SK-N-SH (cell line): ENCODE results near the gene SNF8. TPM values are rescaled to one million over a fixed set of nuclear protein-coding genes. Genes with fewer than 3 reads are reported as not detected.

Experiments
- CTCF ChIA-PET: fragments of 300-600, 350-600 bp; formaldehyde crosslinking; extraction: SDS; loops from one replicate; lab custom pipeline; 2021; lab: Yijun Ruan, JAX
- POLR2A ChIA-PET: fragments of 350-600 bp; sonication (Branson Sonifier 250); formaldehyde crosslinking; extraction: SDS; loops from one replicate; lab custom pipeline; 2020; ENCODE audit warnings: antibody characterized with exemption, inconsistent platforms; lab: Yijun Ruan, JAX
- DNase-seq: peaks from one replicate; pipeline ENCODE4 v3.0.0; 2012
- H2AFZ ChIP-seq: fragments of 200-600 bp; sonication (generic); 2 replicates; pipeline ENCODE4 v1.8.1; 2016; ENCODE audit warnings: antibody characterized with exemption, mild to moderate bottlenecking, low read depth
- H3F3A ChIP-seq: fragments of 200-600 bp; sonication (generic); replicated peaks from 2 replicates; pipeline ENCODE3; 2016; ENCODE audit warnings: antibody characterized with exemption, mild to moderate bottlenecking; ENCODE audit not compliant: insufficient read depth
- H3K27ac ChIP-seq, 2 experiments: fragments of 200-500 bp in 1 of 2; fragments of 200-600 bp in 1 of 2; sonication (Bioruptor generic) in 1 of 2; sonication (generic), shearing (Covaris generic) in 1 of 2; 2 replicates each; pipeline versions ENCODE4 v1.5.1 to v1.6.1; 2014 to 2016; ENCODE audit warnings: low read depth in 2 of 2, inconsistent platforms in 1 of 2, low read length in 1 of 2, mild to moderate bottlenecking in 1 of 2, mixed read lengths in 1 of 2
- H3K27me3 ChIP-seq: fragments of 200-600 bp; sonication (generic), shearing (Covaris generic); 2 replicates; pipeline ENCODE4 v1.6.1; 2016; ENCODE audit warnings: mixed run types; ENCODE audit not compliant: insufficient read depth
- H3K36me3 ChIP-seq, 2 experiments: fragments of 200-500 bp in 1 of 2; fragments of 200-600 bp in 1 of 2; sonication (Bioruptor generic) in 1 of 2; sonication (generic) in 1 of 2; replicated peaks in 1 of 2; 2 replicates each; pipeline versions ENCODE3 to v1.5.1; 2014 to 2016; ENCODE audit warnings: low read length in 1 of 2, mild to moderate bottlenecking in 1 of 2; ENCODE audit not compliant: insufficient read depth in 2 of 2, control insufficient read depth in 1 of 2
- H3K4me1 ChIP-seq, 2 experiments: fragments of 200-500 bp in 1 of 2; fragments of 200-600 bp in 1 of 2; sonication (Bioruptor generic) in 1 of 2; sonication (generic), shearing (Covaris generic) in 1 of 2; 2 replicates each; pipeline versions ENCODE4 v1.5.1 to v1.6.1; 2014 to 2016; ENCODE audit warnings: low read depth in 1 of 2, low read length in 1 of 2, mixed run types in 1 of 2; ENCODE audit not compliant: insufficient read depth in 2 of 2, control insufficient read depth in 1 of 2
- H3K4me2 ChIP-seq: fragments of 200-600 bp; sonication (generic), shearing (Covaris generic); 2 replicates; pipeline ENCODE4 v1.6.1; 2017; ENCODE audit warnings: mixed run types
- H3K4me3 ChIP-seq, 2 experiments: fragments of 200-500 bp in 1 of 2; fragments of 200-600 bp in 1 of 2; sonication (Bioruptor generic) in 1 of 2; sonication (generic), shearing (Covaris generic) in 1 of 2; 2 replicates each; pipeline versions ENCODE4 v1.5.1 to v1.8.1; 2014 to 2016; ENCODE audit warnings: low read depth in 2 of 2, inconsistent platforms in 1 of 2, low read length in 1 of 2, mild to moderate bottlenecking in 1 of 2, mixed read lengths in 1 of 2, moderate library complexity in 1 of 2
- H3K79me2 ChIP-seq: fragments of 200-600 bp; sonication (generic); 2 replicates; pipeline ENCODE4 v1.8.1; 2017; ENCODE audit warnings: mild to moderate bottlenecking; ENCODE audit not compliant: insufficient read depth
- H3K9ac ChIP-seq: fragments of 200-600 bp; sonication (generic); 2 replicates; pipeline ENCODE4 v1.6.1; 2017; ENCODE audit warnings: mixed run types
- H3K9me2 ChIP-seq: fragments of 200-600 bp; sonication (generic); 2 replicates; pipeline ENCODE4 v1.6.1; 2017; ENCODE audit warnings: mixed run types
- H3K9me3 ChIP-seq: fragments of 200-600 bp; sonication (generic); 2 replicates; pipeline ENCODE4 v1.6.1; 2017; ENCODE audit warnings: mixed run types, mild to moderate bottlenecking, moderate library complexity
- H4K20me1 ChIP-seq: fragments of 200-600 bp; sonication (generic); 2 replicates; pipeline ENCODE4 v1.6.1; 2017; ENCODE audit warnings: mild to moderate bottlenecking, mixed run types; ENCODE audit not compliant: insufficient read depth
- ELF1 ChIP-seq: IDR thresholded peaks from 2 replicates; pipeline ENCODE4 v1.4.0; 2012
- EP300 ChIP-seq, 2 experiments: IDR thresholded peaks; 2 replicates each; pipeline versions ENCODE4 v1.4.0 to v1.6.1; 2012; ENCODE audit warnings: borderline replicate concordance in 1 of 2, low read depth in 1 of 2, low read length in 1 of 2
- FOSL2 ChIP-seq: IDR thresholded peaks from 2 replicates; pipeline ENCODE4 v1.4.0; 2012; ENCODE audit warnings: low read depth, mild to moderate bottlenecking, moderate library complexity, borderline replicate concordance
- IRF3 ChIP-seq: fragments of 150-350 bp; IDR thresholded peaks from 2 replicates; pipeline ENCODE4 v1.6.1; 2016; ENCODE audit warnings: mild to moderate bottlenecking, low read depth, low read length
- JUND ChIP-seq: IDR thresholded peaks from 2 replicates; pipeline ENCODE4 v1.4.0; 2012
- NFIC ChIP-seq: IDR thresholded peaks from 2 replicates; pipeline ENCODE4 v1.4.0; 2012; ENCODE audit warnings: borderline replicate concordance
- NRF1 ChIP-seq: IDR thresholded peaks from 2 replicates; pipeline ENCODE4 v1.6.1; 2012; ENCODE audit warnings: low read depth, mild to moderate bottlenecking, low read length
- PBX3 ChIP-seq: IDR thresholded peaks from 2 replicates; pipeline ENCODE4; 2012
- RAD21 ChIP-seq: IDR thresholded peaks from 2 replicates; pipeline ENCODE4 v1.6.1; 2012; ENCODE audit warnings: mild to moderate bottlenecking, low read length
- RCOR1 ChIP-seq: fragments of 150-350 bp; IDR thresholded peaks from 2 replicates; pipeline ENCODE4 v1.6.1; 2017; ENCODE audit warnings: antibody characterized with exemption, low read length
- REST ChIP-seq: IDR thresholded peaks from 2 replicates; pipeline ENCODE4 v1.6.1; 2012; ENCODE audit warnings: mild to moderate bottlenecking, low read depth, low read length, moderate library complexity
- RXRA ChIP-seq: IDR thresholded peaks from 2 replicates; pipeline ENCODE4 v1.4.0; 2012; ENCODE audit warnings: low read depth, mild to moderate bottlenecking, borderline replicate concordance
- TAF1 ChIP-seq: IDR thresholded peaks from 2 replicates; pipeline ENCODE4 v1.6.1; 2012; ENCODE audit warnings: low read depth, mild to moderate bottlenecking, low read length, moderate library complexity, borderline replicate concordance
- TCF12 ChIP-seq: IDR thresholded peaks from 2 replicates; pipeline ENCODE4 v1.4.0; 2012
- YY1 ChIP-seq: IDR thresholded peaks from 2 replicates; pipeline ENCODE4 v1.4.0; 2012; ENCODE audit warnings: low read depth, mild to moderate bottlenecking
- WGBS: methylation state at CpG from one replicate; pipeline ENCODE4 v1.1.6; 2017; ENCODE audit warnings: low lambda C conversion rate; 5-methylcytosine and 5-hydroxymethylcytosine counted together
- polyA plus RNA-seq, 3 experiments: library from polyadenylated mRNA; depleted of rRNA; stranded (reverse); fragments of >200 nt; gene quantifications; 2 replicates each; pipeline ENCODE4 v1.2.3, GENCODE V29; 2012
- TF ChIP-seq, protein P1 (sequence below): IDR thresholded peaks from 2 replicates; pipeline ENCODE4 v1.4.0; 2012; ENCODE audit warnings: low read depth
- TF ChIP-seq, protein P2 (sequence below): fragments of 200-600 bp; sonication (generic); IDR thresholded peaks from 2 replicates; pipeline ENCODE4 v1.6.1; 2017; ENCODE audit warnings: antibody characterized with exemption, mild to moderate bottlenecking, moderate library complexity

Gene SNF8
- polyA plus RNA-seq, 1 of the 3 experiments (the other 2 are of a cell fraction) = 358 TPM

DNA sequence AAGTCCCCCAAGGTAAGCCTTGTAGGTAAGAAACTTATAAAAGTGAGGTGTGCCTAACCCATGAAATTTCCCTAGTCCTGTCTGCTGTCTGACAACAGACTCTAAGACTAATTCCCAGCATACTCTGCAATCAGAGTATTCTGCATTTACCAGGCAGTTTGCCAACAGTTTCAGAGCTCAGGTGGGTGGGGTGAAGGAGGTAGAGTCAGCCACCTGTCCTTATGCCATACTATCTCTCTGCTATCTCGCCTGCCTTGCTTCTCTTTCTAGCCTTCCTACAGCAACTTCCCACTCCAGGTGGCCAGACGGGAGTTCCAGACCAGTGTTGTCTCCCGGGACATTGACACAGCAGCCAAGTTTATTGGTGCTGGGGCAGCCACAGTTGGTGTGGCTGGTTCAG lies 49.8 kb downstream of the SNF8 start (continued):
- TF ChIP-seq ELF1 = no peak
- TF ChIP-seq RAD21 = no peak
- TF ChIP-seq REST = no peak
- TF ChIP-seq TAF1 = no peak
- no peak for TF ChIP-seq RXRA
- TF ChIP-seq, protein P1, sequence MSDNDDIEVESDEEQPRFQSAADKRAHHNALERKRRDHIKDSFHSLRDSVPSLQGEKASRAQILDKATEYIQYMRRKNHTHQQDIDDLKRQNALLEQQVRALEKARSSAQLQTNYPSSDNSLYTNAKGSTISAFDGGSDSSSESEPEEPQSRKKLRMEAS = no peak
- TF ChIP-seq NFIC = no peak
- TF ChIP-seq FOSL2 = no peak

- no peak overlapping the region for H3K27ac ChIP-seq
- CTCF ChIA-PET = interaction anchor here (0.9 to 9.0 kb wide), 7 partner anchors 10 to 222 kb away, joined by 3 to 82 read pairs (median 8); partner anchors contain the start of gene UBE2Z
- POLR2A ChIA-PET = interaction anchor here (1.7 to 2.9 kb wide), 2 partner anchors 8 to 14 kb away, joined by 6 to 36 read pairs; partner anchors contain the start of gene UBE2Z
Measured at GRCh38 chr17:48893646-48894508, 50.8 kb downstream of the SNF8 start.

More at GRCh38 chr17:48893646-48894508, 50.8 kb downstream of the SNF8 start:
- H3K4me2 ChIP-seq = peak overlapping the region; percentile 88
- H3K9me2 ChIP-seq = no peaks in the 10 kb centered on the region
- peak overlapping the region; percentile 54 to 77 for H3K4me3 ChIP-seq
- H3K36me3 ChIP-seq = peaks cover 22 to 27% of the 10 kb centered on the region in 2 experiments
- H3K9ac ChIP-seq = peak overlapping the region; percentile 75
- no peak overlapping the region for H2AFZ ChIP-seq
- 52% methylated on average over 5 of the region's 5 CpGs for WGBS
- H3F3A ChIP-seq = peaks cover 15% of the 10 kb centered on the region
- no peaks in the 10 kb centered on the region for H4K20me1 ChIP-seq
- no peaks in the 10 kb centered on the region for H3K27me3 ChIP-seq
- peaks cover 24% of the 10 kb centered on the region for H3K79me2 ChIP-seq
- H3K9me3 ChIP-seq = no peaks in the 10 kb centered on the region
- no peak for DNase-seq
- TF ChIP-seq, protein P2, sequence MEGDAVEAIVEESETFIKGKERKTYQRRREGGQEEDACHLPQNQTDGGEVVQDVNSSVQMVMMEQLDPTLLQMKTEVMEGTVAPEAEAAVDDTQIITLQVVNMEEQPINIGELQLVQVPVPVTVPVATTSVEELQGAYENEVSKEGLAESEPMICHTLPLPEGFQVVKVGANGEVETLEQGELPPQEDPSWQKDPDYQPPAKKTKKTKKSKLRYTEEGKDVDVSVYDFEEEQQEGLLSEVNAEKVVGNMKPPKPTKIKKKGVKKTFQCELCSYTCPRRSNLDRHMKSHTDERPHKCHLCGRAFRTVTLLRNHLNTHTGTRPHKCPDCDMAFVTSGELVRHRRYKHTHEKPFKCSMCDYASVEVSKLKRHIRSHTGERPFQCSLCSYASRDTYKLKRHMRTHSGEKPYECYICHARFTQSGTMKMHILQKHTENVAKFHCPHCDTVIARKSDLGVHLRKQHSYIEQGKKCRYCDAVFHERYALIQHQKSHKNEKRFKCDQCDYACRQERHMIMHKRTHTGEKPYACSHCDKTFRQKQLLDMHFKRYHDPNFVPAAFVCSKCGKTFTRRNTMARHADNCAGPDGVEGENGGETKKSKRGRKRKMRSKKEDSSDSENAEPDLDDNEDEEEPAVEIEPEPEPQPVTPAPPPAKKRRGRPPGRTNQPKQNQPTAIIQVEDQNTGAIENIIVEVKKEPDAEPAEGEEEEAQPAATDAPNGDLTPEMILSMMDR = no peak
- TF ChIP-seq TCF12 = no peak
- no peak for TF ChIP-seq YY1
- no peak for TF ChIP-seq RCOR1
- no peak for TF ChIP-seq EP300 (IDR thresholded peaks at IDR 0.05; ENCODE audit: borderline replicate concordance in 1 of 2, low read depth in 1 of 2, low read length in 1 of 2)
- TF ChIP-seq PBX3 = no peak
- TF ChIP-seq JUND = no peak
- no peak for TF ChIP-seq NRF1
- TF ChIP-seq IRF3 = no peak
- H3K4me1 ChIP-seq = peaks cover 10 to 11% of the 10 kb centered on the region in 2 experiments; a peak in 3 of 4 replicates
